Keratinocyte (primary cell): ENCODE data around the gene ACTA2. TPM values are rescaled to one million over a fixed set of nuclear protein-coding genes. Genes with fewer than 3 reads are reported as not detected.

Experiments used
- DNase-seq: peaks from one replicate; pipeline ENCODE4 v3.0.0-alpha.2; 2011; ENCODE audit warnings: low read depth, missing footprints, low spot score
- FAIRE-seq: peaks from 2 replicates; lab custom pipeline; 2011; peaks lifted over from hg19 to GRCh38; lab: Jason Lieb, UNC
- H2AFZ ChIP-seq: 2 replicates; pipeline ENCODE4 v1.6.0; 2012; ENCODE audit warnings: low read length, control low read depth, inconsistent platforms; ENCODE audit not compliant: control insufficient read depth
- H3K27ac ChIP-seq: 2 replicates; pipeline ENCODE4 v1.5.1; 2011; ENCODE audit warnings: low read length; ENCODE audit not compliant: control insufficient read depth, insufficient read depth
- H3K27me3 ChIP-seq: 3 replicates; pipeline ENCODE4 v1.6.0; 2011; ENCODE audit warnings: low read length; ENCODE audit not compliant: control insufficient read depth, insufficient read depth; ENCODE audit errors: extremely low read depth
- H3K36me3 ChIP-seq, 2 experiments: 2 replicates in 1 of 2; 3 replicates in 1 of 2; pipeline ENCODE4 v1.5.1; 2011; ENCODE audit warnings: low read length in 2 of 2, mild to moderate bottlenecking in 1 of 2; ENCODE audit not compliant: control insufficient read depth in 2 of 2, insufficient read depth in 2 of 2; ENCODE audit errors: extremely low read depth in 1 of 2
- H3K4me1 ChIP-seq: 3 replicates; pipeline ENCODE4 v1.5.1; 2011; ENCODE audit warnings: low read length; ENCODE audit not compliant: control insufficient read depth, insufficient read depth; ENCODE audit errors: extremely low read depth
- H3K4me2 ChIP-seq: 3 replicates; pipeline ENCODE4 v1.6.0; 2011; ENCODE audit warnings: low read depth, low read length; ENCODE audit not compliant: control insufficient read depth, insufficient read depth; ENCODE audit errors: extremely low read depth
- H3K4me3 ChIP-seq, 3 experiments: fragments of 200-600 bp in 1 of 3; sonication (generic) in 1 of 3; 2 replicates in 2 of 3; 3 replicates in 1 of 3; pipeline ENCODE4 v1.5.1; 2011 to 2016; ENCODE audit warnings: low read length in 3 of 3, mild to moderate bottlenecking in 3 of 3, control low read depth in 2 of 3, inconsistent platforms in 1 of 3, low read depth in 1 of 3, mixed read lengths in 1 of 3, mixed run types in 1 of 3, moderate library complexity in 1 of 3; ENCODE audit not compliant: control insufficient read depth in 2 of 3, insufficient read depth in 2 of 3; ENCODE audit errors: extremely low read depth in 1 of 3
- H3K79me2 ChIP-seq: 2 replicates; pipeline ENCODE4 v1.6.0; 2012; ENCODE audit warnings: low read length; ENCODE audit not compliant: control insufficient read depth, insufficient read depth
- H3K9ac ChIP-seq: 3 replicates; pipeline ENCODE4 v1.6.0; 2011; ENCODE audit warnings: low read length; ENCODE audit not compliant: control insufficient read depth, insufficient read depth; ENCODE audit errors: extremely low read depth
- H3K9me1 ChIP-seq: 3 replicates; pipeline ENCODE4 v1.6.0; 2011; ENCODE audit warnings: low read length; ENCODE audit not compliant: control insufficient read depth, insufficient read depth; ENCODE audit errors: extremely low read depth
- H3K9me3 ChIP-seq: 2 replicates; pipeline ENCODE4 v1.5.1; 2012; ENCODE audit warnings: low read depth, low read length; ENCODE audit not compliant: control insufficient read depth
- H4K20me1 ChIP-seq: 3 replicates; pipeline ENCODE4 v1.6.0; 2011; ENCODE audit warnings: low read length; ENCODE audit not compliant: control insufficient read depth, insufficient read depth; ENCODE audit errors: extremely low read depth
- EZH2 ChIP-seq: IDR thresholded peaks from one replicate; pipeline ENCODE4 v1.6.1; 2012; ENCODE audit warnings: inconsistent platforms, mild to moderate bottlenecking, low read length, moderate library complexity
- dilution Hi-C: fragments of 300-500 bp; cut with MboI; formaldehyde crosslinking; loops from one replicate; pipeline ENCODE4 v1.7.0; 2020; ENCODE audit warnings: low sequenced_read_pairs; ENCODE audit not compliant: extremely low pct_ligation_motif_present
- polyA plus RNA-seq, 5 experiments: library from polyadenylated mRNA; depleted of rRNA in 3 of 5; stranded (reverse) in 3 of 5; stranded (forward) in 1 of 5; unstranded in 1 of 5; fragments of >200 nt; gene quantifications; 1 replicate in 1 of 5; 2 replicates in 3 of 5; 3 replicates in 1 of 5; pipeline versions ENCODE4 v1.2.1 to v1.2.3, GENCODE V29; 2011 to 2012; ENCODE audit warnings: missing spikeins in 2 of 5, low read depth in 1 of 5, low replicate concordance in 1 of 5
- TF ChIP-seq, protein P1 (sequence below), 3 experiments: IDR thresholded peaks in 1 of 3; conservative IDR thresholded peaks in 1 of 3; optimal IDR thresholded peaks in 1 of 3; 2 replicates in 2 of 3; 3 replicates in 1 of 3; pipeline versions ENCODE3 to v1.5.1; 2011; ENCODE audit warnings: low read length in 3 of 3, mild to moderate bottlenecking in 3 of 3, moderate library complexity in 2 of 3, control low read depth in 1 of 3, inconsistent platforms in 1 of 3; ENCODE audit not compliant: insufficient read depth in 2 of 3; ENCODE audit errors: extremely low read depth in 1 of 3

The ACTA2 gene
- polyA plus RNA-seq, 1 donor (not counting 4 experiments of a cell fraction or from before 2014, with no cell fraction given) = 3.7 TPM

DNA sequence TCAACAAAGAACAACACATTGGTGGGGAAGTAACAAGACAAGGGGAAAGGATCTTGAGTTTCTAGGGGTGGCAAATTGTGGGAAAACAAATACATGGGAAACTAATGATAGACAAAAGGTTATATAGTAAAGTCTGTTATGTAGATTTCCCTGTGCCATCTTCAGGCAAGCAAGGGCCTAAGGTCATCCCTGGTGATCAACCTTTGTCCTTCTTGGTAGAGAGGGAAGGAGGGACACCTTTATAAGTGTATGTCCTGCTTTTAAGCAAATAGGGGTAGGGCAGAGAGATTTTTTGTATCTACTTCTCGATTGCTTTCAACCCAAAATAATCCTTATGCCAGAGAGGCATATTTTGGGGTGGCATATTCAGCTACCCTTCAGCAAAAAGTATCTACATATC, 11.8 kb upstream of the ACTA2 start:
- Histone ChIP-seq H4K20me1 (no peaks in the 10 kb centered on the region), H3K79me2 (no peaks in the 10 kb centered on the region), H3K9me1 (no peaks in the 10 kb centered on the region), H3K4me3 (no peak overlapping the region), H3K4me2 (no peak overlapping the region), H3K27ac (no peak overlapping the region), H3K27me3 (no peaks in the 10 kb centered on the region), H3K9ac (no peak overlapping the region), H3K4me1 (no peaks in the 10 kb centered on the region), H2AFZ (no peak overlapping the region), H3K9me3 (no peaks in the 10 kb centered on the region), H3K36me3 (no peaks in the 10 kb centered on the region)
- dilution Hi-C loops = no loop called here
- FAIRE-seq (no peak), DNase-seq (no peak)
- TF ChIP-seq EZH2 = no peak
- TF ChIP-seq, protein P1, sequence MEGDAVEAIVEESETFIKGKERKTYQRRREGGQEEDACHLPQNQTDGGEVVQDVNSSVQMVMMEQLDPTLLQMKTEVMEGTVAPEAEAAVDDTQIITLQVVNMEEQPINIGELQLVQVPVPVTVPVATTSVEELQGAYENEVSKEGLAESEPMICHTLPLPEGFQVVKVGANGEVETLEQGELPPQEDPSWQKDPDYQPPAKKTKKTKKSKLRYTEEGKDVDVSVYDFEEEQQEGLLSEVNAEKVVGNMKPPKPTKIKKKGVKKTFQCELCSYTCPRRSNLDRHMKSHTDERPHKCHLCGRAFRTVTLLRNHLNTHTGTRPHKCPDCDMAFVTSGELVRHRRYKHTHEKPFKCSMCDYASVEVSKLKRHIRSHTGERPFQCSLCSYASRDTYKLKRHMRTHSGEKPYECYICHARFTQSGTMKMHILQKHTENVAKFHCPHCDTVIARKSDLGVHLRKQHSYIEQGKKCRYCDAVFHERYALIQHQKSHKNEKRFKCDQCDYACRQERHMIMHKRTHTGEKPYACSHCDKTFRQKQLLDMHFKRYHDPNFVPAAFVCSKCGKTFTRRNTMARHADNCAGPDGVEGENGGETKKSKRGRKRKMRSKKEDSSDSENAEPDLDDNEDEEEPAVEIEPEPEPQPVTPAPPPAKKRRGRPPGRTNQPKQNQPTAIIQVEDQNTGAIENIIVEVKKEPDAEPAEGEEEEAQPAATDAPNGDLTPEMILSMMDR (optimal IDR thresholded peaks at IDR 0.05 in 1 of 3, IDR thresholded peaks at IDR 0.05 in 1 of 3, conservative IDR thresholded peaks at IDR 0.05 in 1 of 3; ENCODE audit: extremely low read depth in 1 of 3, insufficient read depth in 2 of 3, low read length in 3 of 3) = no peak

DNA sequence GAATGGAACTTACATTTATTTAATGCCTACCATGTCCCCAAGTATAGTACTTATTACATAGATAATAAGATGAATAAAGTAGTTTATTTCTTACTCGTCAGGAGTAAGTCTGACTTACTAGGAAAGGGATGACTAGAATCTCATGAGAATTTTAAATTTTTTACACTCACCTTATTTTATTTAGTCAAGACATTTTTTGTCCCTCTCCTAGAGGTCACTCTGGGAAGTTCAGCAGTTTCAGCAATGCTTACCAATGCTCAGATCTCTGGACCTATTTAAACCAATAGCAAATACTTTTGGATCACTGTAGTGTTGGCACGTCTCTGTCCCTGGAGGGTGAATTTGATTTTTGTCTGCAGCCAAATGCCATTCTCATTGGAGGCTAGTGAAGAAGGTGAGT, 10.7 kb upstream of the ACTA2 start:
- Histone ChIP-seq H3K4me1 (no peaks in the 10 kb centered on the region), H3K27ac (no peak overlapping the region), H3K4me3 (no peak overlapping the region), H3K9me3 (no peaks in the 10 kb centered on the region), H3K4me2 (no peak overlapping the region), H4K20me1 (no peaks in the 10 kb centered on the region), H2AFZ (no peak overlapping the region), H3K36me3 (no peaks in the 10 kb centered on the region), H3K79me2 (no peaks in the 10 kb centered on the region), H3K9ac (no peak overlapping the region), H3K27me3 (no peaks in the 10 kb centered on the region), H3K9me1 (no peaks in the 10 kb centered on the region)
- TF ChIP-seq, protein P1 (optimal IDR thresholded peaks at IDR 0.05 in 1 of 3, IDR thresholded peaks at IDR 0.05 in 1 of 3, conservative IDR thresholded peaks at IDR 0.05 in 1 of 3; ENCODE audit: extremely low read depth in 1 of 3, insufficient read depth in 2 of 3, low read length in 3 of 3) = no peak
- no peak for TF ChIP-seq EZH2
- FAIRE-seq (no peak), DNase-seq (no peak)
- dilution Hi-C loops = no loop called here
